ENCODE measurements around the gene PPP2R3B.

PPP2R3B gene

DNA sequence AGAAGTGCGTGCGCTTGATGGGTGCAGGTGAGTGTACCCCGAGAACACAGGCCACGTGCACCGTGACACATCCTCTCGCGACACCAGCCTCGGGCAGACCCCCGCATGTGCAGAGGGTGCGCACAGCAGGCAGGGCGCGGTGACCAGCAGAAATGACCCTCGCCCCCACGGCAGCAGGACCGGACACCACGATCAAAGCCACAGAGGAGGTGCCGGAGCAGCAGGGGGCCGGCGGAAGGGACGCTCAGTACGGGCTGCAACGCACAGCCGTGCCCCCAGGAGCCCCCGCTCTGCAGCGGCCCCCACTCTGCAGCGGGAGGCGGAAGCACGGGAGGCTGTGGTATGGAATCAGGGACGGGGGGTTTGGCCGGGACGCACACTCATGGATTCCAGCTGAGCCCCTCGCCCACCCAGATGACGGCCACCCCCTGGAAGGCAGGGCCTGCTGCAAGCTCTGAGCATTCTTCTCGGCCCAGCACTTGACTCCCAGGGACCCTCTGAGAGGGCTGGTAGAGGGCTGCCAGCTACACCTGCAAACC is 17.1 kb downstream of the PPP2R3B start:
- no peak for DNase-seq

GRCh38 chrX:368811-369562 is 17.7 kb downstream of the PPP2R3B start:
- no peak for DNase-seq

DNA sequence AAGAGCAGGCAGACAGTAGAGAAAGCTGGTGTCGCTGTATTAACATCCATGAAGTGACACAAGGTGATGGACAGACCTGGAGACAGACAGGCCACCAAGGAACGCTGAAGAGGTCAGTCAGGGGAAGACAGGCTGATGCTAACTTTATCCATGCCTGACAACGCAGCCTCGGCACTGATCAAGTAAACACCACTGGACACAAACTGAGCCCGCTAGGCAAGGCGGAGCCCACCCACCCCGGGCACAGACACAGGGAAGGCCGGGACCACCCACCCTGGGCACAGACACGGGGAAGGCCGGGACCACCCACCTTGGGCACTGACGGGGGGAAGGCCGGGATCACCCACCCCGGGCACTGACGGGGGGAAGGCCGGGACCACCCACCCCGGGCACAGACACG is 18.8 kb downstream of the PPP2R3B start:
- no peak for DNase-seq

DNA sequence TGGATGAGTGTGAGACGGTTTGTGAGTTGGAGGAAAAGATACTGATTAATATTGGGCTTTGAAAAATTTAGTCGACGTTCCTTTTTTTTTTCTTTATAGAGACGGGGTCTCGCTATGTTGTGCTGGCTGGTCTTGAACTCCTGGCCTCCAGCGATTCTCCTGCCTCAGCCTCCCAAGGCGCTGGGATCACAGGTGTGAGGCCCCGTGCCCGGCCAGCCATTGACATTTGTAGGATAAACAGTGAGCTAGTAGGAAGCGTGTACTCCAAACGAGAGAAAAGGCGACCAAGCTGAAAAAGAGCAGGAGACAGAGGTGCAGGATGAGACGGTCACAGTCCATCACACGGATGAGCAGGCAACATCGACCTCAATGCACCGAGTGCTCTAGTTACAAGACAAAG is 19.4 kb downstream of the PPP2R3B start:
- DNase-seq: no peak

- no peak for DNase-seq
Observed at GRCh38 chrX:363621-364375, 22.9 kb downstream of the PPP2R3B start.

- DNase-seq: no peak
Observed at GRCh38 chrX:362937-363620, 23.6 kb downstream of the PPP2R3B start.

DNA sequence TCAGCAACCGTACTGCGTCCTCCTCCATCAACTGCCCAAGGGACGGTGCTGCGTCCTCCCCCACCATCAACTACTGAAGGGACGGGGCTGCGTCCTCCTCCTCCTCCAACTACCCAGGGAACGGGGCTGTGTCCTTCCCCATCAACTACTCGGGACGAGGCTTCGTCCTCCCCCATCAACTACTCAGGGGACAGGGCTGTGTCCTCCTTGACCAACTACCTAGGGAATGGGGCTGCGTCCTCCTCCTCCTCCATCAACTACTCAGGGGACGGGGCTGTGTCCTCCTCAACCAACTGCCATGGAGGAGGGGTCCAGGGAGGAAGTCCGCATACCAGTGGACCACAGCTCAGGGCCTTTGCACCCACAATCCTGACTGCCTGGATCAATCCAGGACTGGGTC is 24.4 kb downstream of the PPP2R3B start:
- no peak for DNase-seq

GRCh38 chrX:361231-362145 is 25.2 kb downstream of the PPP2R3B start:
- no peak for DNase-seq

DNA sequence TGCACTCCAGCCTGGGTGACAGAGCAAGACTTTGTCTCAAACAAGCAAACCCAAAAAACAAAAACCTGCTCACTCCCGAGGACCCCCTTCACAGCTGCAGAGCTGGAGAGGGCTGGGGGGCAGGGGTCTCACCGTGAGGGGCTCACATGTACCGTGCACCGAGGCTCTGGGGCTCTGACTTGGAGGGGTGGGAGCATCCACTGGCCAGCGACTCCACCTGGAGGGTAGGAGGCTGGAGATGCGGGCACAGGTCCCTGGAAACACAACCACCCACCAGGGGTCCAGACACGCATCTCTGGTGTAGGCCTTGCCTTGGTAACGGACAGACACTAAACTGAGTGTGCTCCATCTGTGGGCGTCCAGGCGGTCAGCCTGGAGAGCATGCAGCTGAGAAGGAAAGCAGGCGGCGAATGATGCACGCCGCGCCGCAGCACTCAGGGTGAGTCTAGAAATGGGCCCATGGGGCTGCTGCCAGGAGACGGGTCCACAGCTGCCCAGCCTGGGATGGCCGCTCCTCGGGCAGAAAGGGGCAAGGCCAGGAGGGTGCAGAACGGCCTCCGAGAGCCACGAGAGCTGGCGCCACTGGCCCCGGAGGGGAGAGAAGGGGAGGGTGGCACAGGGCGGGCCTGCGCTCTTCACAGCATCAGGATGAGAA is 26.1 kb downstream of the PPP2R3B start:
- no peak for DNase-seq

DNA sequence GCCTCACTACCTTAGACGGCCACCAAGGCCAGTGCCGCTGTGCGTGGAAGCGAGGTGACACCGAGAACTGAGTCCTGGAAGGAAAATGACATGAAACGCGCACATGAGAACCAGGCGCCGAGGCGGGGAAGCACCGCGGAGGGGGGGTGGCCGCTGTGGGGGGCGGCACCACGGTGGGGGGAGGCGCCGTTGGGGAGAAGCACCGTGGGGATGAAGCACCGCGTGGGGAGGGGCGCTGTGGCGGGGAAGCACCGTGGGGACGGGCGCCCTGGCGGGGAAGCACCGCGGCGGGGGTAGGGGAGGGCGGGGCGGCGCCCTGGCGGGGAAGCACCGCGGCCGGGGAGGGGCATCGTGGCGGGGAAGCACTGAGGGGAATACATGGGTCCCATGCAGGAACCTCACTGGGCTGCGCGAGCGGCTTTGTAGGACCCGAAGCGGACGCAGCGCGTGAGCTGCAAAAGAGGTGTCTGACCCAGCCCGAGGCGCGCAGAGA is 28.0 kb downstream of the PPP2R3B start:
- DNase-seq: no peak

- no peak for DNase-seq
Observed at GRCh38 chrX:357693-358471, 28.8 kb downstream of the PPP2R3B start.

- DNase-seq: no peak
Observed at GRCh38 chrX:357035-357692, 29.5 kb downstream of the PPP2R3B start.

DNA sequence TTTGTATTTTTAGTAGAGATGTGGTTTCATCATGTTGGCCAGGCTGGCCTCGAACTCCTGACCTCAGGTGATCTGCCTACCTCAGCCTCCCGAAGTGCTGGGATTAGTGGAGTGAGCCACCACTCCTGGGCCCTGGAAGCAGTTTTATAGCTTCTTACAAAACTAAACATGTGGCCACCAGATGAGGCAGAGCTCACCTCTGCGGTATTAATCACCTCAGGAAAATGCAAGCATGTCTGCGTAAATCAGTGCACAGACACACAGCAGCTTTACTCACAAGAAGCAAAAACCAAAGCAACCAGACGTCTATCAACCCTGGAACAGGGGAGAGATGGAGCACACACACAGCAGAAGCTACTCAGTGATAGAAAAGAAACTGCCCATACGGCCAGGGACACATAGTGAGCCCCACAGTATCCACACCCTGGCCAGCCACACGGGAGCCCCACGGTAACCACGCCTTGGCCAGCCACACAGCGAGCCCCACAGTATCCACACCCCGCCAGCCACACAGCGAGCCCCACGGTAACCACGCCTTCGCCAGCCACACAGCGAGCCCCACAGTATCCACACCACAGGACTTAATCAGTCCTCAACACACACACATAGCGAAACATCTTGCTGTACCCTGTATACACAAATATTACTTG is 30.2 kb downstream of the PPP2R3B start:
- DNase-seq: no peak

GRCh38 chrX:355329-356050 is 31.2 kb downstream of the PPP2R3B start:
- no peak for DNase-seq

DNA sequence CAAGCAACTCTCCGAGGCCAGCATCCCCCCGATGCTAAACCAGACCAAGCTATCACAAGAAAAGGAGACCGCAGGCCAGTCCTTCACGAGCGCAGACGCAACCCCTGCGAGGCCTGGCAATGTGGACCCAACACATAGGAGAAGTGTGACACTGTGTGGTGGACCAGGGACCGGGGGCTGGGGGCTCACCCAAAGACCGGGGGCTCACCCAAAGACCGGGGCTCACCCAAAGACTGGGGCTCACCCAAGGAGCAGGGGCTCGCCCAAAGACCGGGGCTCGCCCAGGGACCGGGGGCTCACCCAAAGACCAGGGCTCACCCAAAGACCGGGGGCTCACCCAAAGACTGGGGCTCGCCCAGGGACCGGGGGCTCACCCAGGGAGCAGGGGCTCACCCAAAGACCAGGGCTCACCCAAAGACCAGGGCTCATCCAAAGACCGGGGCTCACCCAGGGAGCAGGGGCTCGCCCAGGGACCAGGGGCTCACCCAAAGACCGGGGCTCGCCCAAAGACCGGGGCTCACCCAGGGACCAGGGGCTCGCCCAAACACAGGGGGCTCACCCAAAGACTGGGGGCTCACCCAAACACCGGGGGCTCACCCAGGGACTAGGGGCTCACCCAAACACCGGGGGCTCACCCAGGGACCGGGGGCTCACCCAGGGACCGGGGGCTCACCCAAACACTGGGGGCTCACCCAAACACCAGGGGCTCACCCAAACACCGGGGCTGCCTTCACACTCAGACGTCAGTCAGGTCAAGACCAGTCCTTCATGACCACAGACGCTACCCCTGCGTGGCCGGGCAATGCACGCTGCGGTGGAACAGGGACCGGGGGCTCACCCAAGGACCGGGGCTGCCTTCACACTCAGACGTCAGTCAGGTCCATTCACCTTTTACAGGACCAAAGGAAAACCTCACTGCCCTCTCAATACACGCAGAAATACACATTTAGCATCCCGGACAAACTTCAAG is 32.9 kb downstream of the PPP2R3B start:
- DNase-seq: no peak

DNA sequence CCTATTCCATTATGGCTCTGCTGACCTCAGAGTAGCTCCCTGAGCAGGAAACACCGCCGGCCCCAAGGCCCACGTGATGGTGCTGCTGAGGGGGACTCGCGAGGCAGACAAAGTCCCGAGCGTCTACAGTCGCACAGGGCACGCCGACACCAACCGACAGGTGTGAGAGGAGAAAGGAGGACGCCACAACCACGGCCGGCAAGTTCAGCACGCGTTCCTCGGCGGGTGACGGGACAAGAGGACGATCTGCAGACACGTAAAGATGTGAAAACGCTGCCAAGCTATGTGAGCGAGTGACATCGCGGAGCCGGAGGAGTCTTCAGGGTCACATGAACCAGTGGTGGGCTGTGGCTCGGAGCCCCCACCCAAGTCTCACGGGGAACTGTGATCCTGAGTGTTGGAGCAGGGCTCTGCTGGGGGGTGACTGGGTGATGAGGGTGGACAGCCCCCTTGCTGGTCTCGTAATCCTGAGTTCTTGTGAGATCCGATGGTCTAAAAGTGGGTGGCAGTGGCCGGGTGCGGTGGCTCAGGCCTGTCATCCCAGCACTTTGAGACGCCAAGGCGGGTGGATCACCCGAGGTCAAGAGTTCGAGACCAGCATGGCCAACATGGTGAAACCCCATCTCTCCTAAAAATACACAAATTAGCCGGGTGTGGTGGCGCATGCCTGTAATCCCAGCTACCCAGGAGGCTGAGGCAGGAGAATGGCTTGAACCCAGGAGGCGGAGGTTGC is 34.0 kb downstream of the PPP2R3B start:
- no peak for DNase-seq

DNA sequence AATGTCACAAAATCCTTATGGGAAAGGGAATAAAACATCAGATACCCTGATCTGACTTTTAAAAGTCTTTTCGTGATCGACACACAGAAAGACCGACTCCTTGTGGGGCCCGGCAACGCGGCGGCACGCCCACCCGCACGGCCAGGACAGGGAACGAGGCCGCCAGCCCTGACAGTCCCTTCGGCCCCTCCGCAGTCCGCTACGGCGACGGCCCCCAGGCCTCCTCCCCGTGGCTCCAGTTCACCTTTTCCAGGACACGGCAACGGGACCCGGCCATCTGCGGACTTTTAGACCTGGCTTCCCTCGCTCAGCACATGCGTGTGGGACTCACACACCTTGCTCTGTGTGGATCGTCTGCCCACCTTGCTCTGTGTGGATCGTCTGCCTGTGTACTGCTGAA is 34.5 kb downstream of the PPP2R3B start:
- DNase-seq: no peak
